SK-N-SH treated with all-trans-retinoic acid at 6 μM for 48 hours (cell line): Measurements from ENCODE around the gene KLK6.

ENCODE experiments used
- BACH2 ChIP-seq: fragments of 250-450 bp; sonication (Bioruptor Pico); IDR thresholded peaks from 2 replicates; pipeline ENCODE4 v1.9.0; 2021; ENCODE audit warnings: mild to moderate bottlenecking, borderline replicate concordance
- CSDC2 ChIP-seq: fragments of 250-450 bp; sonication (Bioruptor Pico); IDR thresholded peaks from 2 replicates; pipeline ENCODE4 v1.5.0; 2020; ENCODE audit warnings: mild to moderate bottlenecking, moderate library complexity
- ISL1 ChIP-seq: fragments of 250-450 bp; sonication (Bioruptor Pico); IDR thresholded peaks from 2 replicates; pipeline ENCODE4 v2.1.2; 2022; ENCODE audit warnings: mild to moderate bottlenecking, moderate library complexity
- OSR1 ChIP-seq: fragments of 250-450 bp; sonication (Bioruptor Pico); IDR thresholded peaks from 2 replicates; pipeline ENCODE4 v1.8.0; 2022; ENCODE audit warnings: moderate library complexity, mild to moderate bottlenecking, inconsistent platforms
- ZC3H10 ChIP-seq: fragments of 250-450 bp; sonication (Bioruptor Pico); IDR thresholded peaks from 2 replicates; pipeline ENCODE4 v1.5.1; 2021; ENCODE audit warnings: mild to moderate bottlenecking, moderate library complexity
- ZFP3 ChIP-seq: fragments of 250-450 bp; sonication (Bioruptor Pico); IDR thresholded peaks from 2 replicates; pipeline ENCODE4 v1.5.0; 2020; ENCODE audit warnings: mild to moderate bottlenecking, moderate library complexity
- ZFP30 ChIP-seq: fragments of 450-650 bp; formaldehyde crosslinking; IDR thresholded peaks from 2 replicates; pipeline ENCODE4 v1.5.0; 2022; ENCODE audit warnings: mild to moderate bottlenecking, moderate library complexity
- ZNF565 ChIP-seq: fragments of 450-650 bp; formaldehyde crosslinking; conservative IDR thresholded peaks from 2 replicates; pipeline ENCODE4 v1.5.0; 2020; ENCODE audit warnings: low read depth, mild to moderate bottlenecking, moderate library complexity
- TF ChIP-seq, protein P1 (sequence below): fragments of 250-450 bp; sonication (Bioruptor Pico); IDR thresholded peaks from 2 replicates; pipeline ENCODE4 v1.5.1; 2020; ENCODE audit warnings: low read depth, mild to moderate bottlenecking, moderate library complexity
- TF ChIP-seq, protein P2 (sequence below): fragments of 250-450 bp; sonication (Bioruptor Pico); IDR thresholded peaks from 2 replicates; pipeline ENCODE4 v1.8.0; 2020; ENCODE audit warnings: mild to moderate bottlenecking, moderate library complexity, borderline replicate concordance

DNA sequence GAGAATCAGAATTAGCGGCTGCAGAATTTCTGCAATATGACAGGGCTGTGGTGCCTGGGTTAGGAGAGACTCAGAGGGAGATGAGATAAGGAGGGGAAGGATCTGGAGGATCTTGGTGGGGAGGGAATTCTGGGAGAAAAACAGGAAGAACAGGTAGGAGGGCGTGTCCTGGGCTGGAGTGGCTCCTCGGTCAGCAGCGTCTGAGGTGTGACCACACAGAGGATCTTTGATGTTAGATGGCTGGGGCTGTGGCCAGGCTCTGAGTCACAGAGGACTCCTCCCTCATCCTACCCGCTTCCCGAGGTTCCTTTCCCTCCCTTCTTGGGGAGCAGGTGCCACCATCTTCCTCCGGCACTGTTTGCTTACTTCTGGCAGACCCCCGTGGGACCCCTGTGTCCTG, 6.4 kb upstream of the KLK6 start:
- TF ChIP-seq BACH2 (CRISPR knock-in tag) (no peak), ZFP30 (CRISPR knock-in tag) (no peak), OSR1 (CRISPR knock-in tag) (no peak), ISL1 (CRISPR knock-in tag) (no peak), ZNF565 (CRISPR knock-in tag) (no peak), CSDC2 (CRISPR knock-in tag) (no peak), ZFP3 (CRISPR knock-in tag) (no peak), ZC3H10 (no peak)
- TF ChIP-seq, protein P1, sequence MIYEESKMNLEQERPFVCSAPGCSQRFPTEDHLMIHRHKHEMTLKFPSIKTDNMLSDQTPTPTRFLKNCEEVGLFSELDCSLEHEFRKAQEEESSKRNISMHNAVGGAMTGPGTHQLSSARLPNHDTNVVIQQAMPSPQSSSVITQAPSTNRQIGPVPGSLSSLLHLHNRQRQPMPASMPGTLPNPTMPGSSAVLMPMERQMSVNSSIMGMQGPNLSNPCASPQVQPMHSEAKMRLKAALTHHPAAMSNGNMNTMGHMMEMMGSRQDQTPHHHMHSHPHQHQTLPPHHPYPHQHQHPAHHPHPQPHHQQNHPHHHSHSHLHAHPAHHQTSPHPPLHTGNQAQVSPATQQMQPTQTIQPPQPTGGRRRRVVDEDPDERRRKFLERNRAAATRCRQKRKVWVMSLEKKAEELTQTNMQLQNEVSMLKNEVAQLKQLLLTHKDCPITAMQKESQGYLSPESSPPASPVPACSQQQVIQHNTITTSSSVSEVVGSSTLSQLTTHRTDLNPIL (CRISPR knock-in tag) = no peak
- TF ChIP-seq, protein P2, sequence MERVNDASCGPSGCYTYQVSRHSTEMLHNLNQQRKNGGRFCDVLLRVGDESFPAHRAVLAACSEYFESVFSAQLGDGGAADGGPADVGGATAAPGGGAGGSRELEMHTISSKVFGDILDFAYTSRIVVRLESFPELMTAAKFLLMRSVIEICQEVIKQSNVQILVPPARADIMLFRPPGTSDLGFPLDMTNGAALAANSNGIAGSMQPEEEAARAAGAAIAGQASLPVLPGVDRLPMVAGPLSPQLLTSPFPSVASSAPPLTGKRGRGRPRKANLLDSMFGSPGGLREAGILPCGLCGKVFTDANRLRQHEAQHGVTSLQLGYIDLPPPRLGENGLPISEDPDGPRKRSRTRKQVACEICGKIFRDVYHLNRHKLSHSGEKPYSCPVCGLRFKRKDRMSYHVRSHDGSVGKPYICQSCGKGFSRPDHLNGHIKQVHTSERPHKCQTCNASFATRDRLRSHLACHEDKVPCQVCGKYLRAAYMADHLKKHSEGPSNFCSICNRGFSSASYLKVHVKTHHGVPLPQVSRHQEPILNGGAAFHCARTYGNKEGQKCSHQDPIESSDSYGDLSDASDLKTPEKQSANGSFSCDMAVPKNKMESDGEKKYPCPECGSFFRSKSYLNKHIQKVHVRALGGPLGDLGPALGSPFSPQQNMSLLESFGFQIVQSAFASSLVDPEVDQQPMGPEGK = no peak
